Measurements from ENCODE around the gene CNNM2.
"Not testable (repeated sequence)": the region's sequence is repeated elsewhere in the genome, so short reads cannot be mapped to it uniquely, and the experiment has no call there.

DNA sequence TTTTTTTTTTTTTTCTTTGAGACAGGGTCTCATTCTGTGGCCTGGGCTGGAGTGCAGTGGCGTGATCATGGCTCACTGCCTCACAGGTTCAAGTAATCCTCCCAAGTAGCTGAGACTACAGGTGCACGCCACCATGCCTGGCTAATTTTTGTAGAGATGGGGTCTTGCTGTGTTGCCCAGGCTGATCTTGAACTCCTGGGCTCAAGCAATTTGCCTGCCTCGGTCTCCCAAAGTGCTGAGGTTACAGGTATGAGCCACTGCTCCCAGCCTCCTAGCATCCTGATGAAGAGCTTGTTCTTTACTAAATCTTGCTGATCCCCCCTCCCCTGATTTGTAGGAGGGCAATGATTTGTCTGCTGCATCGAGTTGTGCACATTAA lies 149.0 kb downstream of the CNNM2 start:
- TF ChIP-seq, protein P1, sequence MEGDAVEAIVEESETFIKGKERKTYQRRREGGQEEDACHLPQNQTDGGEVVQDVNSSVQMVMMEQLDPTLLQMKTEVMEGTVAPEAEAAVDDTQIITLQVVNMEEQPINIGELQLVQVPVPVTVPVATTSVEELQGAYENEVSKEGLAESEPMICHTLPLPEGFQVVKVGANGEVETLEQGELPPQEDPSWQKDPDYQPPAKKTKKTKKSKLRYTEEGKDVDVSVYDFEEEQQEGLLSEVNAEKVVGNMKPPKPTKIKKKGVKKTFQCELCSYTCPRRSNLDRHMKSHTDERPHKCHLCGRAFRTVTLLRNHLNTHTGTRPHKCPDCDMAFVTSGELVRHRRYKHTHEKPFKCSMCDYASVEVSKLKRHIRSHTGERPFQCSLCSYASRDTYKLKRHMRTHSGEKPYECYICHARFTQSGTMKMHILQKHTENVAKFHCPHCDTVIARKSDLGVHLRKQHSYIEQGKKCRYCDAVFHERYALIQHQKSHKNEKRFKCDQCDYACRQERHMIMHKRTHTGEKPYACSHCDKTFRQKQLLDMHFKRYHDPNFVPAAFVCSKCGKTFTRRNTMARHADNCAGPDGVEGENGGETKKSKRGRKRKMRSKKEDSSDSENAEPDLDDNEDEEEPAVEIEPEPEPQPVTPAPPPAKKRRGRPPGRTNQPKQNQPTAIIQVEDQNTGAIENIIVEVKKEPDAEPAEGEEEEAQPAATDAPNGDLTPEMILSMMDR (conservative IDR thresholded peaks at IDR 0.05) = not testable (repeated sequence)
- not testable (repeated sequence) for TF ChIP-seq ZFX (IDR thresholded peaks at IDR 0.05)
